GM12864 (cell line): ENCODE results near the gene SYT1.
A peak's percentile ranks its signal among the peaks of the same experiment; 100 is the strongest.
"Not testable (repeated sequence)": the region's sequence is repeated elsewhere in the genome, so short reads cannot be mapped to it uniquely, and the experiment has no call there.

Source experiments
- DNase-seq: peaks from one replicate; pipeline ENCODE4 v3.0.0-alpha.2; 2011; ENCODE audit warnings: low read depth
- H3K4me3 ChIP-seq: 2 replicates; pipeline ENCODE4 v1.5.1; 2011; ENCODE audit warnings: mild to moderate bottlenecking, low read depth, low read length, control low read depth
- TF ChIP-seq, protein P1 (sequence below): IDR thresholded peaks from 2 replicates; pipeline ENCODE4 v1.5.1; 2011; ENCODE audit warnings: low read depth, mild to moderate bottlenecking, moderate library complexity, low read length, control low read depth, inconsistent platforms; ENCODE audit errors: missing control alignments

Gene SYT1

DNA sequence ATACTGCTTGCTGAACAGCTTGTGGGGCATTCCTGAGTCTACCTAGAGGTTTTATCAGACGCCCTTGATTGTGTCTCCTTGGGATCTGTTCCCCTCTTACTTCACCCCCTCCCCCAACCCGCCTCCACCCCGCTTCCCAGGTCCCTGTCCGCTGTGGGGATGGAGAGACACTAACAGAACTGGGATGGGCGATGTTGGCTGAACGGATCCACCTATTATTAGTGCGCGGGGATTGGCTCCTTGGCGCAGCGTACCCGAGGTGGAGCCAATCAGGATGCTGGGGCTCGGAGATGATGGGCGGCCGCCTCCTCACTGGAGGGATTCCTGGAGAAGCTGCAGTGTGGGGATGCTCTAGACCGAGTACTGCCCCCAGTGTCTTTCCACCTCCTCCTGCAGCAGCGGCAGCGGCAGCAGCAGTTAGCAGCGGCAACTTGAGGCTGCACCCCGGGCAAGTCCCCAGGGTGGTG lies at the start of gene SYT1:
TSS of gene SYT1 (plus strand) at position 372 of the 467 bp plus-strand sequence.
- H3K4me3 ChIP-seq, result peak within 1 kb of the TSS; percentile 29
- DNase-seq, result no peak
- TF ChIP-seq, protein P1, sequence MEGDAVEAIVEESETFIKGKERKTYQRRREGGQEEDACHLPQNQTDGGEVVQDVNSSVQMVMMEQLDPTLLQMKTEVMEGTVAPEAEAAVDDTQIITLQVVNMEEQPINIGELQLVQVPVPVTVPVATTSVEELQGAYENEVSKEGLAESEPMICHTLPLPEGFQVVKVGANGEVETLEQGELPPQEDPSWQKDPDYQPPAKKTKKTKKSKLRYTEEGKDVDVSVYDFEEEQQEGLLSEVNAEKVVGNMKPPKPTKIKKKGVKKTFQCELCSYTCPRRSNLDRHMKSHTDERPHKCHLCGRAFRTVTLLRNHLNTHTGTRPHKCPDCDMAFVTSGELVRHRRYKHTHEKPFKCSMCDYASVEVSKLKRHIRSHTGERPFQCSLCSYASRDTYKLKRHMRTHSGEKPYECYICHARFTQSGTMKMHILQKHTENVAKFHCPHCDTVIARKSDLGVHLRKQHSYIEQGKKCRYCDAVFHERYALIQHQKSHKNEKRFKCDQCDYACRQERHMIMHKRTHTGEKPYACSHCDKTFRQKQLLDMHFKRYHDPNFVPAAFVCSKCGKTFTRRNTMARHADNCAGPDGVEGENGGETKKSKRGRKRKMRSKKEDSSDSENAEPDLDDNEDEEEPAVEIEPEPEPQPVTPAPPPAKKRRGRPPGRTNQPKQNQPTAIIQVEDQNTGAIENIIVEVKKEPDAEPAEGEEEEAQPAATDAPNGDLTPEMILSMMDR, result no peak

DNA sequence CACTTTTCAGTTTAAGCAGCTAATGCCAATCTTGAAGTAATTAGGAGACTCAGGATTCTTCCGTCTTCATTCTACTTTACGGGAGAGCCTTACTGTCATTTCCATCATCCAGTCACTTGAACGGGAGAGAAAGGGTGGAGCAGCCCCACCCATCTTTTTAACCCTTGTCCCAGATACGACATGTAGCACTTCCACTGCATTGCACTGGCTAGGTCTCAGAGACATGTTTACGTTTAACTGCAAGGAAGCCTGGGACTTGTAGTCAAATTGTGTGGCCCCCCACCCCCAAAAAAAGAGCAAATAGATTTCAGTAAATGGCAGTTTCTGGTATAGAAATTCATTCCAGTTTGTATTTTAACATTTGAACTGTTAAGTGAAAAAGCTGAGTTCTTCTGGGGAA lies 46.1 kb upstream of the SYT1 start:
- DNase-seq, result no peak
- TF ChIP-seq, protein P1, result no peak
- no peak overlapping the region for H3K4me3 ChIP-seq

DNA sequence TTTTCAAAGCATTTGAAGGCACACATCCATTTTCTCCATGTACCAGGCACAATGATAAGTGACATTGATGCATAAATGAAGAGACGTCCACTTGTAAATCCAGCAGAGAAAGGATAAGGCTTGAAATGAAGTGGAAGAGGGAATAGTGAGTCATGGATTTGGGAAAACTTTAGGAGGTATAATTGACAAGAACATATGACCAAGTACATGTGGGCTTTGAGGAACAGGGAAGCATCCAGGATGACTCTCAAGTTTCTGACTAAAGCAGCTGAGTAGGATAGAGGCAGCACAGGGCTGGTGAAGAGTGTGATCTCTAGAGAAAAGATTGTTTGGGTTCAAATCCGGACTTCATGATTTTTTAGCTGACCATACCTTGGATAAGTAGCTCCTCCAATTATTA lies 43.6 kb upstream of the SYT1 start:
- H3K4me3 ChIP-seq, result no peak overlapping the region
- TF ChIP-seq, protein P1, result no peak
- DNase-seq, result no peak

- TF ChIP-seq, protein P1, result no peak
- no peak overlapping the region for H3K4me3 ChIP-seq
- no peak for DNase-seq
Observed at GRCh38 chr12:78824918-78825317, 39.7 kb upstream of the SYT1 start.

- TF ChIP-seq, protein P1, result no peak
- no peak overlapping the region for H3K4me3 ChIP-seq
- DNase-seq, result no peak
Observed at GRCh38 chr12:78829690-78830089, 34.9 kb upstream of the SYT1 start.

DNA sequence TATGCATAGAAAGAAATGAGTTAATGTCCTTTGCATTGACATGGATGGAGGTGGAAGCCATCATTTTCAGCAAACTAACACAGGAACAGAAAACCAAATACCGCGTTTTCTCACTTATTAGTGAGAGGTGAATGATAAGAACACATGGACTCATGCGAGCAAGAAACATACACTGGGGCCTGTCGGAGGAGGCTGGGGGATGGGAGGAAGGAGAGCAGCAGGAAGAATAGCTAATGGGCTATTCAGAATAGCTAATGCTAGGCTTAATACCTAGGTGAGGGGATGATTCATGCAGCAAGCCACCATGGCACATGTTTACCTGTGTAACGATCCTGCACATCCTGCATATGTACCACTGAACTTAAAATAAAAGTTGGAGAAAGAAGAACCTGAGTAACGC lies 29.1 kb upstream of the SYT1 start:
- TF ChIP-seq, protein P1, result no peak
- no peak for DNase-seq
- H3K4me3 ChIP-seq, result no peak overlapping the region

DNA sequence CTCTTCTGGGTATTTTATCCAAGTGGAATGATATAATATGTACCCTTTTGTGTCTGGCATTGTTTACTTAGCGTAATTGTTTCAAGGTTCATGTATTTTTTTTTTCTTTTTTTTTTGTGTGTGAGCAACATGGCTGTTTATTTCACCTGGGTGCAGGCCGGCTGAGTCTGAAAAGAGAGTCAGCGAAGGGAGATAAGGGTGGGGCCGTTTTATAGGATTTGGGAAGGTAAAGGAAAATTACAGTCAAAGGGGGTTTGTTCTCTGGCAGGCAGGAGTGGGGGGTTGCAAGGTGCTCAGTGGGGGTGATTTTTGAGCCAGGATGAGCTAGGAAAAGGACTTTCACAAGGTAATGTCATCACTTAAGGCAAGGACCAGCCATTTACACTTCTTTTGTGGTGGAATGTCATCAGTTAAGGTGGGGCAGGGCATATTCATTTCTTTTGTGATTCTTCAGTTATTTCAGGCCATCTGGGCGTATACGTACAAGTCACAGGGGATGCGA lies 24.0 kb upstream of the SYT1 start:
- H3K4me3 ChIP-seq, DNase-seq: not testable (repeated sequence)
